K562 (cell line): Measurements from ENCODE around the gene IGLL1. TPM values are rescaled to one million over a fixed set of nuclear protein-coding genes. Genes with fewer than 3 reads are reported as not detected.

Experiments used
- ATAC-seq: fragments of 200-7000 bp; cut with Tn5 transposase; 3 replicates; pipeline ENCODE4 v1.9.1; 2020; ENCODE audit warnings: moderate library complexity
- BruUV-seq: library from RNA; stranded (reverse); fragments of 400-500 nt; replicated peaks from 2 replicates; lab custom pipeline; 2021; lab: Mats Ljungman, UMichigan
- CTCF ChIA-PET: fragments of 300-600 bp; formaldehyde crosslinking; extraction: SDS; loops from one replicate; lab custom pipeline; 2021; ENCODE audit warnings: low intra/inter-chr PET ratio; lab: Yijun Ruan, JAX
- POLR2A ChIA-PET: fragments of 300-600, 350-650 bp; sonication (Branson Sonifier 250); formaldehyde crosslinking; extraction: SDS; loops from one replicate; lab custom pipeline; 2021; ENCODE audit warnings: antibody characterized with exemption, inconsistent platforms; lab: Yijun Ruan, JAX
- DNase-seq, 4 experiments: peaks; one replicate each; pipeline versions ENCODE4 v3.0.0 to v3.0.0-alpha.2; 2011 to 2018; ENCODE audit warnings: low spot score in 3 of 4, mixed read lengths in 3 of 4; ENCODE audit errors: extremely low read depth in 1 of 4
- FAIRE-seq: peaks from 2 replicates; lab custom pipeline; 2011; peaks lifted over from hg19 to GRCh38; lab: Jason Lieb, UNC
- H2AFZ ChIP-seq: 2 replicates; pipeline ENCODE4 v1.6.0; 2011; ENCODE audit warnings: low read depth, low read length, control low read depth, inconsistent platforms
- H3K27ac ChIP-seq: fragments of 200-600 bp; 3 replicates; pipeline ENCODE4 v1.8.0; 2011; ENCODE audit warnings: low read depth, mild to moderate bottlenecking, control low read depth, inconsistent platforms, low read length, moderate library complexity, mixed read lengths; ENCODE audit errors: extremely low read depth
- H3K27me3 ChIP-seq, 2 experiments: fragments of 300-600 bp in 1 of 2; 2 replicates in 1 of 2; 3 replicates in 1 of 2; pipeline versions ENCODE4 v1.6.0 to v1.8.0; 2011; ENCODE audit warnings: inconsistent platforms in 2 of 2, low read length in 2 of 2, mild to moderate bottlenecking in 1 of 2, mixed read lengths in 1 of 2, moderate library complexity in 1 of 2; ENCODE audit not compliant: control insufficient read depth in 2 of 2, insufficient read depth in 2 of 2
- H3K36me3 ChIP-seq: fragments of 300-600 bp; 3 replicates; pipeline ENCODE4 v1.8.0; 2011; ENCODE audit warnings: mild to moderate bottlenecking, low read length, inconsistent platforms; ENCODE audit not compliant: control insufficient read depth, insufficient read depth
- H3K4me1 ChIP-seq, 2 experiments: fragments of 200-600 bp in 1 of 2; replicated peaks in 1 of 2; 2 replicates in 1 of 2; 3 replicates in 1 of 2; pipeline versions ENCODE4 v1.5.1 to v1.8.0; 2011; ENCODE audit warnings: inconsistent platforms in 2 of 2, low read length in 2 of 2, mild to moderate bottlenecking in 1 of 2, mixed read lengths in 1 of 2, moderate library complexity in 1 of 2; ENCODE audit not compliant: control insufficient read depth in 2 of 2, insufficient read depth in 2 of 2
- H3K4me2 ChIP-seq: 2 replicates; pipeline ENCODE4 v1.6.1; 2011; ENCODE audit warnings: low read length, control low read depth, inconsistent platforms, mixed read lengths; ENCODE audit not compliant: insufficient read depth
- H3K4me3 ChIP-seq: fragments of 200-600 bp; sonication (generic), shearing (Covaris generic); 2 replicates; pipeline ENCODE4 v1.5.1; 2016; ENCODE audit warnings: control low read depth, inconsistent platforms
- H3K79me2 ChIP-seq: fragments of 200-600 bp; 3 replicates; pipeline ENCODE4 v1.8.0; 2011; ENCODE audit warnings: low read length, inconsistent platforms; ENCODE audit not compliant: control insufficient read depth, insufficient read depth
- H3K9ac ChIP-seq, 2 experiments: 2 replicates each; pipeline versions ENCODE4 v1.6.0 to v1.6.1; 2011; ENCODE audit warnings: low read depth in 2 of 2, low read length in 2 of 2, control low read depth in 1 of 2, inconsistent platforms in 1 of 2, mild to moderate bottlenecking in 1 of 2, mixed read lengths in 1 of 2; ENCODE audit not compliant: insufficient read depth in 1 of 2
- H3K9me1 ChIP-seq: one replicate; pipeline ENCODE4 v1.6.0; 2011; ENCODE audit warnings: inconsistent platforms, mild to moderate bottlenecking, low read length, moderate library complexity; ENCODE audit not compliant: control insufficient read depth, insufficient read depth
- H3K9me3 ChIP-seq: replicated peaks from 2 replicates; pipeline ENCODE4 v1.5.1; 2011; ENCODE audit warnings: low read depth, low read length, inconsistent platforms; ENCODE audit not compliant: control insufficient read depth, insufficient read depth
- H4K20me1 ChIP-seq: replicated peaks from 2 replicates; pipeline ENCODE4 v1.6.1; 2011; ENCODE audit warnings: low read length, inconsistent platforms, mixed read lengths; ENCODE audit not compliant: control insufficient read depth, insufficient read depth
- ATF3 ChIP-seq, 2 experiments: fragments of 450-650 bp in 1 of 2; sonication (generic) in 1 of 2; formaldehyde crosslinking in 1 of 2; IDR thresholded peaks in 1 of 2; conservative IDR thresholded peaks in 1 of 2; 2 replicates each; pipeline versions ENCODE4 v1.6.1 to v1.8.1; 2016 to 2023; ENCODE audit warnings: mild to moderate bottlenecking in 2 of 2, moderate library complexity in 2 of 2, inconsistent platforms in 1 of 2, missing genetic modification reagents in 1 of 2
- BCLAF1 ChIP-seq, 2 experiments: fragments of 450-650 bp in 1 of 2; IDR thresholded peaks; 2 replicates each; pipeline ENCODE4 v1.6.1; 2011 to 2017; ENCODE audit warnings: low read depth in 2 of 2, antibody characterized with exemption in 1 of 2, borderline replicate concordance in 1 of 2, low read length in 1 of 2, mild to moderate bottlenecking in 1 of 2, mixed read lengths in 1 of 2; ENCODE audit not compliant: control insufficient read depth in 1 of 2
- C11orf30 ChIP-seq: fragments of 450-650 bp; IDR thresholded peaks from 2 replicates; pipeline ENCODE4 v1.6.1; 2016; ENCODE audit warnings: low read depth, mild to moderate bottlenecking
- ELF4 ChIP-seq: fragments of 450-650 bp; formaldehyde crosslinking; IDR thresholded peaks from 2 replicates; pipeline ENCODE4 v1.4.0; 2022; ENCODE audit warnings: missing genetic modification characterization
- FOSL1 ChIP-seq: fragments of 200-800 bp; sonication (Bioruptor generic); conservative IDR thresholded peaks from 2 replicates; pipeline ENCODE4 v1.6.1; 2016; ENCODE audit warnings: missing genetic modification characterization, missing compliant biosample characterization
- HLTF ChIP-seq: fragments of 450-650 bp; IDR thresholded peaks from 2 replicates; pipeline ENCODE4 v1.6.1; 2016
- JUND ChIP-seq, 2 experiments: IDR thresholded peaks; 2 replicates in 1 of 2; 3 replicates in 1 of 2; pipeline ENCODE4 v1.6.1; 2011; ENCODE audit warnings: borderline replicate concordance in 2 of 2, low read depth in 2 of 2, low read length in 2 of 2, improper control_type of control experiment in 1 of 2, missing biosample characterization in 1 of 2, missing genetic modification characterization in 1 of 2, missing genetic modification reagents in 1 of 2
- MAFF ChIP-seq: IDR thresholded peaks from 2 replicates; pipeline ENCODE4 v1.6.1; 2012; ENCODE audit warnings: low read length, improper control_type of control experiment
- SFPQ ChIP-seq: fragments of 200-400 bp; formaldehyde crosslinking; IDR thresholded peaks from 2 replicates; pipeline ENCODE4 v1.6.1; 2017; ENCODE audit warnings: mild to moderate bottlenecking, low read depth, low read length, moderate library complexity
- SMAD3 ChIP-seq: fragments of 450-650 bp; formaldehyde crosslinking; conservative IDR thresholded peaks from 2 replicates; pipeline ENCODE4 v1.4.0; 2020; ENCODE audit warnings: mild to moderate bottlenecking
- STAT5A ChIP-seq: IDR thresholded peaks from 2 replicates; pipeline ENCODE4 v1.6.1; 2012; ENCODE audit warnings: low read length, inconsistent platforms, borderline replicate concordance
- TRIM25 ChIP-seq: fragments of 450-650 bp; IDR thresholded peaks from 2 replicates; pipeline ENCODE4 v1.7.0; 2016; ENCODE audit warnings: borderline replicate concordance
- ZNF133 ChIP-seq: fragments of 250-450 bp; sonication (Bioruptor Pico); IDR thresholded peaks from 2 replicates; pipeline ENCODE4 v1.4.0; 2020; ENCODE audit warnings: mild to moderate bottlenecking
- WGBS: fragments of 100-300 bp; shearing (Covaris generic); methylation state at CpG from one replicate; pipeline ENCODE4 v1.1.6; 2016; ENCODE audit warnings: low coverage, mixed read lengths; ENCODE audit not compliant: insufficient coverage; ENCODE audit errors: missing lambda C conversion rate; 5-methylcytosine and 5-hydroxymethylcytosine counted together
- in situ Hi-C: fragments of 300-500 bp; cut with MboI; formaldehyde crosslinking; loops from 4 replicates; pipeline ENCODE4 v1.15.0; 2018; ENCODE audit warnings: inconsistent platforms, mixed read lengths
- intact Hi-C: fragments of 100-400 bp; cut with micrococcal nuclease; formaldehyde crosslinking; loops from 2 replicates; pipeline ENCODE4 v1.14.2; 2022
- polyA plus RNA-seq, 8 experiments: library from polyadenylated mRNA; depleted of rRNA in 4 of 8; stranded (reverse) in 5 of 8; unstranded in 3 of 8; fragments of >200 nt; fragmentation: Nextera tagmentation in 2 of 8; fragmentation: Illumina TruSeq in 1 of 8; extraction: Ambion mirVana in 2 of 8; extraction: Trizol in 1 of 8; gene quantifications; 2 replicates each; pipeline versions ENCODE4 v1.2.1 to v1.2.3, GENCODE V29; 2011 to 2014; ENCODE audit warnings: inconsistent platforms in 1 of 8, missing spikeins in 1 of 8
- total RNA-seq, 7 experiments: library from RNA; depleted of rRNA in 6 of 7; stranded (reverse); fragments of >200 nt in 6 of 7; fragmentation: Illumina TruSeq in 2 of 7; extraction: Trizol in 2 of 7; gene quantifications; 2 replicates each; pipeline versions ENCODE4 v1.2.1 to v1.2.3, GENCODE V29; 2011 to 2021; ENCODE audit warnings: low replicate concordance in 1 of 7

IGLL1 gene
- total and polyA plus RNA-seq, 9 of the 15 experiments (the other 6 are each of a cell fraction or from before 2014, with no cell fraction given) = 0.10 to 0.32 (median 0.20) TPM; not detected in 6

- ChIA-PET POLR2A (no interaction called here), CTCF (interaction anchor here (0.9 to 2.1 kb wide), 2 partner anchors 49 to 307 kb away, joined by 3 to 17 read pairs; no protein-coding TSS in a partner anchor)
- intact Hi-C loops = loop anchor here (1.0 to 2.0 kb wide), 2 partner anchors 48 to 224 kb away; partner anchors contain the start of gene CHCHD10
- Histone ChIP-seq H3K4me1 (peaks cover 0 to 4% of the 10 kb centered on the region in 2 experiments; a peak in 2 of 5 replicates), H3K9me1 (no peaks in the 10 kb centered on the region), H4K20me1 (no peaks in the 10 kb centered on the region), H3K4me3 (no peak overlapping the region), H3K27me3 (no peaks in the 10 kb centered on the region), H3K9me3 (no peaks in the 10 kb centered on the region), H3K4me2 (no peak overlapping the region), H2AFZ (no peak overlapping the region), H3K79me2 (no peaks in the 10 kb centered on the region), H3K36me3 (no peaks in the 10 kb centered on the region), H3K9ac (no peak overlapping the region), H3K27ac (no peak overlapping the region)
- no TSS peak for BruUV-seq
- DNase-seq = no peak
- 0% methylated on average over 5 of the region's 5 CpGs for WGBS
- FAIRE-seq = no peak
- in situ Hi-C loops = loop anchor here (5.0 to 10.0 kb wide), 2 partner anchors 52 to 309 kb away; no protein-coding TSS in a partner anchor
- ATAC-seq = no peak
- TF ChIP-seq SFPQ = no peak
- no peak for TF ChIP-seq ZNF133 (CRISPR knock-in tag)
- TF ChIP-seq TRIM25 = no peak
- TF ChIP-seq ELF4 (CRISPR knock-in tag) = no peak
- no peak for TF ChIP-seq STAT5A
- peak; percentile 35; the same call in 1 of the 2 replicates for TF ChIP-seq MAFF
- TF ChIP-seq FOSL1 (tag) = peak; percentile 76
- no peak for TF ChIP-seq SMAD3 (CRISPR knock-in tag)
- TF ChIP-seq BCLAF1 (IDR thresholded peaks at IDR 0.05; ENCODE audit: borderline replicate concordance in 1 of 2, control insufficient read depth in 1 of 2, low read depth in 2 of 2, low read length in 1 of 2) = no peak
- peak; percentile 80 for TF ChIP-seq C11orf30
- peak; percentile 80 for TF ChIP-seq JUND (IDR thresholded peaks at IDR 0.05; ENCODE audit: borderline replicate concordance, low read depth, low read length)
- TF ChIP-seq JUND (tag; IDR thresholded peaks at IDR 0.05; ENCODE audit: borderline replicate concordance, low read depth, low read length) = peak; percentile 66; the same call in 2 of the 3 replicates
- peak; percentile 82 for TF ChIP-seq ATF3 (IDR thresholded peaks at IDR 0.05)
- no peak for TF ChIP-seq ATF3 (CRISPR knock-in tag; conservative IDR thresholded peaks at IDR 0.05)
- TF ChIP-seq HLTF = no peak
Observed at GRCh38 chr22:23542933-23543332, 37.2 kb downstream of the IGLL1 start.
